ENCODE results near the gene IRS1.

Gene IRS1

DNA sequence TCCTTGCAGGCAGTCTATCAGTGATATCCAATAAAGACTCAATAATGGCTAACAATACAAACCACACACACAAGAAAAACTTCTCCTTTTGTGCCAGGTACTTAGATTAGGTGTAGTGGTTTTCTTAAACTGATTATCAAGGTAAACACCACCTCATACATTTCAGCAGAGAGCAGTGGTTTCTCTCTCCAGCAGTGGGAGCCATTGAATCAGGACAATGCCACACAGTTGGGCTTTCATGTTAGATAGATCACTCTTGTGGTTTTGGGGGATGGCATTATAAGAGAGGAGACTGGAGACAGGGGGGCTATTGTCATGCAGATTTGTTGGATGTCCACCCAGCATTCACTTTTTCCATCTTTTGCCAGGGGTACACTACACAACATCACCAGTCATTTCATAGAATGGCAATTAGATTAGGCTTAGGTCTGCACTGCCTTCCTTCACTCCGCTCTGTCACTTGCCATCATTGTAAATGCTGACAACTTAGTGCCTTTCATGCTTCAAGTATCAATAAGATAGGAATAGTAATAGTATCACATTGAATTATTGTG lies 13.6 kb upstream of the IRS1 start:
- DNase-seq, result no peak

DNA sequence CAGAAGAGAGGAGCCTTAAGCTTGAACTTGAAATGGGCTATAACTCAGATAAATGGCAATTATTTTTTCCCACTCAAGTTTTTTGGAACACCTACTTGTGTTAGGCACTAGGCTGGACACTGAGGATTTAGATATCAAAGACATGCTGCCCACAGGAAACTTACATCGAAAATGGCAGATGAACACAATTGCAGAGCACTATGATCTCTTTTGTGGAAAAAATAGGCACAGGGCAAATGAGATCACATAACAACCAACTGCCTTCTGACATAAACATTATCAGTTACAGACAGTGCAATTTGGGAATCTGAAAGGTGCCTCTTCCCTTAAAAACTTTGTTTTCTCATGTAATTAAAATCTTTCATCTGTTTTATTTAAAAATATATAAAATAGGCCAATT lies 3.8 kb upstream of the IRS1 start:
- no peak for DNase-seq

DNA sequence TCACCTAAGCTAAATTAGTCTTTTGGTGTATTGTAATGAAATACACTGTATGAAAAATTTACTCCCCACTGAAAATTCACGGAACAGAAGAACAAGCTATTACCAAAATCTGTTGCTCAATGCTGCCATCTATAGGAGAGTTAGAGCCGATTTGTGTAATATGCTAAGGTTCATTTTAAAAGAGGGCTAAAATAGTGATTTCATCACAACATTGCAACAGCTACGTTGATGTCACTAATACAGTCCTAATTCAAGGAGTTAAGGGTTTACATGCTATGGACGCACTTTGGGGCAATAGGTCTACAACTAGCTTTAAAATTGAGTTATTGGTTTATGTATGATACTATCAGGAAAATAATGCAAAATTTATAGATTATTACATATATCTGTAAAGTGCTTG lies 3.0 kb upstream of the IRS1 start:
- peak; percentile 76 for DNase-seq

DNA sequence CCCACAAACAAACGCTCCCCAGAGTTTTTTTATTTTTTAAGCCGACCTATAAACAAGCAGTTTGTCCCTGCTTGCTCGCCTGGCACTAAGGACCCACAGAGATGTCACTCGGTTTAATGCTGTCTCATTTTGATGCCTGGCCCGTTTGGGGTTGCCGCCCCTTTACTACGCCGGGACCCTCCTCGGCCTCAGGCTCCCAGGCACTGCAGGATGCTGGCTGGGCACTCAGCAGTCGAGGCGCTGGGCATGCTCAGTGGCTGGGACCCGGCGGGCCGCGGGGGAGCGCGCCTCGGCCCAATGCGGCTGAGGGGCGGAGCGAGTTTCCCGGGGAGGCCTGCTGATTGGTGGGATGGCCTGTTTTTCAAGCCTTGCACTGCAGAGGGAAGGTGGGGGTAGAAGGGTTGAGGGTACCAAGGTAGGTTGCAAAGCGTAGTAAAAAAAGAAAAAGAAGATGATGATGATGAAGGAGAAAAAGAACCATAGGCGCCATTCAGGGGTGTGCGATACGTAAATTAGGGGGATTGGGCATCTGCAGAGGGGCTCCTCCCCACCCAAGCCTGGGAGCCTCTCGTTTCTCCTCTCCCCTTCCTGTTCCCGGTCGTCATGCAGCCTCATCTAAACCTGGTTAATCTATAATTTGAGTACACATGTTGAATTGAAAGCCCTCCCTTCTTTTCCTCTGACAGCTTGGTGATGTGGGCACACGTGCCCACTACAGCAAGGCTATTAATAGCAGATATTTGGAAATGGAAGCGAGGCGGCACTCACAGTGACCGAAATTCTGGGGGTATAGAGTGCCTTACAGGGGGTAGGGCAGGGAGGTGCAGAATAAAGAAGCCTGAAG lies 1.5 kb upstream of the IRS1 start:
- peak; percentile 73 for DNase-seq

DNA sequence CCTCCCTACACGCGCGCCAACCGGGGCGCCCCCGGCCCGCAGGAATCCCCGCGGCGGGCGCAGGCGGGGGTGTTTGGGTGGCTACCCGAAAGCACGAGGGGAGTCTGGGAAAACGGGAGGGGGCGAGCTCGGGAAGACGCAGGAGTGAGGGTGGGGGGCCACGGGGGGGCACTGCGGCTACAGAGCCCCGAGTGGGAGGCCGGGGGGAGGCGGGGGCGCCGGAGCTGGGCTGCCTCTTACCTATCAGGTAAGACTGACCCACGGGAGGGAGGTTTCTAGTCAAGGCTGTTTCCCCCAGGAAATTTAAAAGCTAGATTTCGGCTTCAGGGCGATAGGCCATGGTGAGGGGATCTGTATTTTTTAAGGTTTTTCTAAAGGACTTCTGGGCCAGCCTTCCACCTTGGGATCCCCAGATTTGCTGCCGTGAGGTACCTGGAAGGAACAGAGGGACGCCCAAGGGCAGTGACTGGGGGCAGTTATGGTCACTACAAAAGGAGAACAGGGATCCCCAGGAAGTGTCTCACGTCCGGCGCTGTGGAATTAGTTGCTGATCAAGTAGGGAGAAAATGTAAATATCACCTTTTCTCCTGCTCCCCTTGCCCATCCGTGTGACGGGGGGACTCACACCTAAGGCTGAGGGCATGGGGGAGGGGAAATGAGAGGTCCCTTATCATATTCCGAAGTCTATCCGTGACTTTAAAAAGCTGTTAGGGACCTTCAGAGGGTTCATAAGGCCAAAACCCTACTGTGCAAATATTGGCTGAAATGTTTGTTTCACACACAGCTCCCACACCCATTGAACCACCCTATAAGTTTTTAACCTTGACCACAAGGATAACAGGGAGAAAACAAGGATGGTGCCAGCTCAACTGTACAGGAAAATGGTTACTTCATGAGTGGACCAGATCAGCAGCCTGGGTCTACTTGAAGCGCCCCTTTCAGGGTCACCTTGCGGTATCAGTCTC lies 638 bp upstream of the IRS1 start:
- peak; percentile 15 for DNase-seq

GRCh38 chr2:226798422-226799210 lies 1.0 kb downstream of the IRS1 start:
- no peak for DNase-seq

DNA sequence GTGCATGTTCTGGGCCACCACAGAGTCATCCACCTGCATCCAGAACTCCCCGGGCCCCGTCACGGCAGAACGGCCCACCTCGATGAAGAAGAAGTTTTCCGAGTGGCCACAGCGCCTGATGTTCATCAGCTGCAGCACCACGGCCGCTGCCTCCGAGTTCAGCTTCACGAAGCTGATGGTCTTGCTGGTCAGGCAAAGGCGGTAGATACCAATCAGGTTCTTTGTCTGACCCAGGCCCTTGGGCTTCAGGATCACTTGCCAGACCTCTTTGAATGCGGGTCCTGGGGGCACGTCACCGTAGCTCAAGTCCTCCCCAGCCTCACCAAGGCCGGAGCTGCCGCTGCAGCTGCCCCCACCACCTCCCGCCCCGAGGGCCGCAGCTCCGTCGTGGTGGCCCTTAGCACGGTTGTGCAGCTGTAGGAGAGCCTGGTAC lies 1.6 kb downstream of the IRS1 start:
- no peak for DNase-seq

DNA sequence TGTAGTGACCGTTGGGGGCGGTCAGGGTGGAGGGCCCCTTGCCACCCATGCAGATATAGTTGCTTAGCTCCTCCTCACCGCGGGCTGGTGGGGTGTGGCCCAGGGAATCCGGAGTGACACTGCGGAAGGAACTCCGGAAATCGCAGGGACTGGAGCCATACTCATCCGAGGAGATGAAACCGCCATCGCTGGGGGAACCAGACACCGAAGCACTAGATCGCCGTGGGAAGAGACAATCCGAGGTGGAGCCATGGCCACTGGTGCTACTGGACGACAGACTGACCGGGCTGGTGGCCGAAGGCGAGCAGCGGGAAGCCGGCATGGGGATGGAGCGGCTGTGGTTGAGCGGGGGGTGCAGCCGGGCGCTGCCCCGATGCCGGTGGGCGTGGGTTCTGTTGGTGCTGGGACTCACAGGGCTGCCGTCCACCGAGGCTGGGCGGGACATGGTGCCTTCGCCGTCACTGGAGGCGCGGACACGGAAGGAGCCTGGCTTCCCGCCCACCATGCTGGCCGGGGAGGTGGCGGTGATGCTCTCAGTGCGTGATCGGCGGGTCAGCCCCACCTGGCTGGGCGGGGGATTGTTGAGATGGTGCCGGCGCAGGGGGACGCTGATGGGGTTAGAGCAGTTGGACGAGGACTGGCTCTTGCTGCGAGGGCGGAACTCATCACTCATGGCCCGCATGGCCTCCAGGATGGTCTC lies 2.2 kb downstream of the IRS1 start:
- DNase-seq, result no peak

GRCh38 chr2:226796840-226797288 lies 2.8 kb downstream of the IRS1 start:
- DNase-seq, result no peak

DNA sequence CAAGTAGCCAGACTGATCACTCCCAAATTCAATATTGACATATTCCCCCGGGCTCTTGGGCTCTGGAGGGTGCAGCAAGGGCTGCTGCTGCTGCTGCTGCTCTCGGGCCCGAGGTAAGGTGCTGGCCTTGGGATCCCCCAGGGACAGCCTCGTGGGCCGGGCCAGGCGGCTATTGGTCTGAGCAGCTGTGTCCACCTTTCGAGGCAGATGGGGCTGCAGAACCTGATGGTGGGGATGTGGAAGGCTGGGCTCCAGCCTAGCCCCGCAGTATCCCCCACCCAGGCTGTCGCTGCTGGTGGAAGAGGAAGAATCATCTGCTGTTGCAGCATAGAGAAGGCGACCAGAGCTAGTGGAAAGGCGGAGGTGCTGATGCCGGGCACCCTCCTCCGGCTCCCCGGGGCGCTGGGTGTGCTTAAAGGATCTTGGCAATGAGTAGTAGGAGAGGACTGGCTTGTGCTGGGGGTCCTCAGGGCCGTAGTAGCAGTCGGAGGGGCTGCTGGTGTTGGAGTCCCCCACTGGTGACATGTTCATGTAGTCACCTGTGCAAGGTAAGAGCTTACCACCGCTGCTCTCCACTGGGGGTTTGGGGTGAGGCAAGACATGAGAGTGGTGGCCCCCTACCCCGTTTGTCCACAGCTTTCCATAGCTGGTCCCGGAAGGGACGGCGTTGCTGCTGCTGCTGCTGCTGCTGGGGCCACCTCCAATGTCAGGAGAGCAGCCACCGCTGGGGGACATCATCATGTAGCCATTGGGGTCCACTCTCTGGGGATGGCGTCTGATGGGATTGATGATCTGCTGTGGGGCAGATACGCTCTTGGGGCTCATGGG lies 3.4 kb downstream of the IRS1 start:
- DNase-seq, result no peak

DNA sequence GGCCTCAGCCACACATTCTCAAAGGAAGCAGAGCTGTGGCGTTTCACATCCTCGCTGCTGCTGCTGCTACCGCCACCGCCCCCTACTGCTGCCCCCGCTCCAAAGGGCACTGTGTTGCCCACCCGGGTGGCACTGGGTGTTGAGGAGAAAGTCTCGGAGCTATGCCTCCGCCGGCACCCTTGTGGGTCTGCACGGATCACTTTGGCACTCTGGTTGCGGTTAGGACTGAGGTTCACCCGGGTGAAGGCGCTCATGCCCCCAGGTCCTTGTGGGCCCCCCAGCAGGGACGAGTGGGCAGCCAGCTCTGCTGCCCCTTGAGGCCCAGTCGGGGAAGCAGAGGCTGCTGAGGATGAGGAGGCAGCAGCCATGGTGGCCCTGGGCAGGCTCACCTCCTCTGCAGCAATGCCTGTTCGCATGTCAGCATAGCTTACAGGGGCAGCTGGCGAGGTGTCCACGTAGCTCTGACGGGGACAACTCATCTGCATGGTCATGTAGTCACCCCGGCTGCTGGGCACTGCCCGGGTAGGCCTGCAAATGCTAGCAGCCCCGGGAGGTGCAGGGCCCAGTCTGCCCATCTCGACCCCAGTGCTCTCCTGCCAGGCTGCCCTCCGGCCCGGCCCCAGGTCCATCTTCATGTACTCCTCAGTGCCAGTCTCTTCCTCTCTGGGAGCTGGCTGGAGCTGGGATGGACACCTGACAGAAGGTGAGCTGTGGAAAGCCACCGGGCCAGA lies 4.2 kb downstream of the IRS1 start:
- no peak for DNase-seq

DNA sequence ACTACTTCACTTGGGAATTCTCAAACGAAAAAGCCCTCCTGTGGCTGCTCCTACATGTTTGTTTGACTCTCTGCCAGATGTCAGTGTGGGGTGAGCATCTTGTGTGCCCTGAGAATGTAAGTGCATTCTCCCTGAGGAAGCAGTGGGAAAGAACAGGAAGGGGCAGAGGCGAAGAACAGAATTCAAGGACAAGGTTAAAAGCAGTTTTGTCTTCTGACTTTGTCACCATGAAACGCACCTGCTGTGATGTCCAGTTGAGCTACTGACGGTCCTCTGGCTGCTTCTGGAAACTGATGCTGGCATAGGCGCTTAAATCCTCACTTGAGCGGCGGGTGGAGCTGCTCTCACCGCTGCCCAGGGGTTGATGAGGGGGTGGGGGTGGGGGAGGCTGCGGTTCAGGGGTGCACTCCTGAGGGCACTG lies 4.9 kb downstream of the IRS1 start:
- no peak for DNase-seq

- no peak for DNase-seq
Observed at GRCh38 chr2:226794196-226794661, 5.4 kb downstream of the IRS1 start.

GRCh38 chr2:226793646-226794045 lies 6.0 kb downstream of the IRS1 start:
- DNase-seq, result no peak

- DNase-seq, result no peak
Observed at GRCh38 chr2:226792155-226792881, 7.3 kb downstream of the IRS1 start.

DNA sequence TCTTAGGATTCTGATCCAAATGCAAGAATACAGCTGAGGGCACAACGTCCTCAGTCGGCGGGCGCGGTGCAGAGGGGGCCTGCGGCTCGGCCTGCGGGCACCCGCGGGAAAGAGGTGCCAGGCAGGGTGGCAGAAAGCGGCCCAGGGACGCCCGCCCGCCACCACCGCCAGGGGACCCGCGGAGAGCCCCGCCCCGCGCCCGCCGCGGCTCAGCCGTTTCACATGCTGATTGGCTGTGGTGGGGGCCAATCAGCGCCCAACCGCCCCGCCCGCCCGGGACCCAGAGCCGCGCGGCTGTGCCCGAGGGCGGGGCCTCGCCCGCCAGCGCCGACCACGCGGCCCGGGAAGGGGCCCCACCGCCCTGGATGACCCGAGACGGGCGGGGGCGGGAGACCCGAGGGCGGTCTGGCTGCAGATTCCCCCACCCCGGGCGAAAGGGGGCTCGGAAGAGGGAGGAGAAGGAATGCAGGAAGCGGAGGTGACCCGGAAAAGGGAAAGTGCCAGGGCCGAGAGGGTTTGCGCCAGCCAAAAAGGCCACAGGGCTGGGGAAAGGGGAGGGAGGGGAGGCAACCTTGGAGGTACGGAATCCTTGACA lies 8.0 kb downstream of the IRS1 start:
- DNase-seq, result peak; percentile 83

DNA sequence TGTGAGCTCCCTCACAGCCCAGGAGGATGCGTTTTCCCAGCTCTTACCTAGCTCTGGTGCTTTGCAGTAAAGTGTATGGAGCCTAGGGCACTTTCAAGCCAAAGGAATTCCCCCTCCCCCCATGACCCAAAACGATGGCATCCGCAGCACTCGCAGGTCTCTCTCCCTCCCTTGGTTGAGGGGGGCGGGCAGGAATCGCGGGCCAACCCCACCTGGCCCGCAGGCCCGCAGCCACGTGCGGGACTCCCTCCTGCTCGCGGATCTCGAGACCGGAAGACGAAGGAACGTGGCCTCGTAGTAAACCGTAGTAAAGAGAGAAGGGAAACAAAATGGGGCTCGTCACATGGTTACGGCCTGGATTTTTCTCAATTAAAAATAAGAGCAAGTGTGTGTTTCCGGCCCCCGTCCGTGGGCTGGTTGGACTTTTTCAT lies 8.5 kb downstream of the IRS1 start:
- peak; percentile 64 for DNase-seq

- no peak for DNase-seq
Observed at GRCh38 chr2:226790431-226790830, 9.2 kb downstream of the IRS1 start.

GRCh38 chr2:226790011-226790410 lies 9.6 kb downstream of the IRS1 start:
- no peak for DNase-seq
